T-helper 2 cell treated with Interferon-gamma antibody and Interleukin-4, amounts not matched to agents 5 μg/mL and 100 μg/mL, for 36 hours (primary cell): ENCODE measurements around the gene NPL.

Experiments used
- DNase-seq: peaks from one replicate; pipeline ENCODE4 v3.0.0; 2021; ENCODE audit warnings: low spot score
- H3K27ac Mint-ChIP-seq: one replicate; pipeline ENCODE4 v1.8.0; 2021; ENCODE audit warnings: mild to moderate bottlenecking, mixed read lengths
- H3K27me3 Mint-ChIP-seq: one replicate; pipeline ENCODE4 v1.8.0; 2021; ENCODE audit warnings: low read depth, mixed read lengths
- H3K36me3 Mint-ChIP-seq: one replicate; pipeline ENCODE4 v1.8.0; 2021; ENCODE audit warnings: low read depth, mixed read lengths
- H3K4me1 Mint-ChIP-seq: one replicate; pipeline ENCODE4 v1.8.0; 2021; ENCODE audit warnings: low read depth, mixed read lengths
- H3K4me3 Mint-ChIP-seq: one replicate; pipeline ENCODE4 v1.8.0; 2022; ENCODE audit warnings: mild to moderate bottlenecking, moderate library complexity, mixed read lengths
- H3K9me3 Mint-ChIP-seq: one replicate; pipeline ENCODE4 v1.8.0; 2021; ENCODE audit warnings: mixed read lengths

The NPL gene

DNA sequence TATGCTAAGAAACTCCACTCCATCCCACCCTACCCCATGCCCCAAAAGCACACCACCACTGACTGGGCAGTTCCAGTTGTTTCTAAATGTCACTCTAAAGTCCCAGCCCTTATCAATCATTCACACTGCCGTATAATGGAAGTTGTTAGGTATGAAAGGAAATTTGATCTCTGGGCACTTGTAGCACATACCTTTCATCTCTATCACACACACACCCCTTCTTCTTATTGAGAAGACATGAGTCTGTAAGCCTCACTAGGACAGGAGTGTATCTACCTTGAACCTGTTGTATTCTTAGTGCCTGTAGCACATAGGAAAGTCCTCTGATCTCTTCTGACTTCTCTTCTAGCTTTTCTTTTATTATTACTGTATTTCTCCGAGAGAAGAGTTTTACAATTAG lies 27.3 kb downstream of the NPL start:
- no peak overlapping the region for H3K27ac Mint-ChIP-seq
- no peaks in the 10 kb centered on the region for H3K9me3 Mint-ChIP-seq
- DNase-seq, result no peak
- no peaks in the 10 kb centered on the region for H3K36me3 Mint-ChIP-seq
- H3K4me1 Mint-ChIP-seq, result no peaks in the 10 kb centered on the region
- no peak overlapping the region for H3K4me3 Mint-ChIP-seq
- no peaks in the 10 kb centered on the region for H3K27me3 Mint-ChIP-seq

DNA sequence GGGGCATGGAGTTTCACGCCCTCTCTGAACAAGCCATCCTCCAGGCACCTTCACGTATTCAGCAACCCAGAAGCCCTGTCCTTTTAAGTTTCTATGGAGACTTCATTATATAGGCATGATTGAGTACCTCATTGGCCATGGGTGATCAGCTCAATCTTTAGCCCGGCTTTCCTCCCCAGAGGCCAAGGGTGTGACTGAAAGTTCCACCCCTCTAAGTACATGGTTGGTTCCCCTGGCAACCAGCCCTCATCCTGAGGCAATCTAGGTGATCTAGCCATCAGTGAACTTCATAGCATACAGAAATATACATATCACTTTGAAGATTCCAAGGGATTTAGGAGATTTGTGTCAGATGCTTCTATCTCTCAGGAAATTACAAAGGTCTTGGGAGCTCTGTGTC lies 28.2 kb downstream of the NPL start:
- Mint-ChIP-seq H3K4me1 (no peaks in the 10 kb centered on the region), H3K36me3 (no peaks in the 10 kb centered on the region), H3K27ac (no peak overlapping the region), H3K4me3 (no peak overlapping the region), H3K27me3 (no peaks in the 10 kb centered on the region), H3K9me3 (no peaks in the 10 kb centered on the region)
- no peak for DNase-seq

DNA sequence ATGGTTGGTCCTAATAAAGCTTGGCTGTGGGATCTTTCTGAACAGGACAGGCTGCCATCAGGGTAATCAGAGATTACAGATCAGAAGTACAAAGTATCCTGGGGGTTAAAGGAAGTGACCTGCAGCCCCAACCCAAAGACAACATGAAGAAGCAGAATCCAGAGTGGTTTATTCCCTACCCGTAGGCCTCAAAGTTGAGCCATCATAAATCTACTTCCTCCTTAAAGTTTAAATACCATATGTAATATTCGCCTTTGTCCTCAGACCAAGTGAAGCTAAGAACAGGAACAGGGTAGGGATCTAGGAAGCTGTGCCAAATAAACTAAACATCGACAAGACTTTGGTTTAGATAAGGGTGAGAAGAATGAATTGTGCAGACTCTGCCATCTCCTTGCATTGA lies 33.6 kb downstream of the NPL start:
- Mint-ChIP-seq H3K9me3 (no peaks in the 10 kb centered on the region), H3K4me1 (no peaks in the 10 kb centered on the region), H3K36me3 (no peaks in the 10 kb centered on the region), H3K27me3 (peaks cover 3% of the 10 kb centered on the region), H3K4me3 (no peak overlapping the region), H3K27ac (no peak overlapping the region)
- no peak for DNase-seq

DNA sequence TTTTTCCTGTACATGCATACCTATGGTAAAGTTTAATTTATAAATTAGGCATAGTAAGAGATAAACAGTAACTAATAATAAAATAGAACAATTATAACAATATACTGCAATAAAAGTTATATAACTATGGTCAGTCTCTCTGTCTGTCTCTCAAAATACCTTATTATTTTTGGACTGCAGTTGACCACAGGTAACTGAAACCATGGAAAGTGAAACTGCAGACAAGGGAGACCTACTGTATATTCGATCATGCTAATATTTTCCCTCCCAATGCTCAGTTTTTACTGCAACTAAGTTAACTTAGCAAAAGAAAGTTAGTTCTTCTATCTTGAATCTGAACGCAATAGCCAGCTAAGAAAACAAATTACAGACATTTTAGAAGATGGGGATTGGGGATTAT lies 37.3 kb downstream of the NPL start:
- H3K27me3 Mint-ChIP-seq, result peaks cover 15% of the 10 kb centered on the region
- no peaks in the 10 kb centered on the region for H3K36me3 Mint-ChIP-seq
- H3K4me3 Mint-ChIP-seq, result no peak overlapping the region
- H3K27ac Mint-ChIP-seq, result no peak overlapping the region
- no peaks in the 10 kb centered on the region for H3K4me1 Mint-ChIP-seq
- DNase-seq, result no peak
- H3K9me3 Mint-ChIP-seq, result no peaks in the 10 kb centered on the region

DNA sequence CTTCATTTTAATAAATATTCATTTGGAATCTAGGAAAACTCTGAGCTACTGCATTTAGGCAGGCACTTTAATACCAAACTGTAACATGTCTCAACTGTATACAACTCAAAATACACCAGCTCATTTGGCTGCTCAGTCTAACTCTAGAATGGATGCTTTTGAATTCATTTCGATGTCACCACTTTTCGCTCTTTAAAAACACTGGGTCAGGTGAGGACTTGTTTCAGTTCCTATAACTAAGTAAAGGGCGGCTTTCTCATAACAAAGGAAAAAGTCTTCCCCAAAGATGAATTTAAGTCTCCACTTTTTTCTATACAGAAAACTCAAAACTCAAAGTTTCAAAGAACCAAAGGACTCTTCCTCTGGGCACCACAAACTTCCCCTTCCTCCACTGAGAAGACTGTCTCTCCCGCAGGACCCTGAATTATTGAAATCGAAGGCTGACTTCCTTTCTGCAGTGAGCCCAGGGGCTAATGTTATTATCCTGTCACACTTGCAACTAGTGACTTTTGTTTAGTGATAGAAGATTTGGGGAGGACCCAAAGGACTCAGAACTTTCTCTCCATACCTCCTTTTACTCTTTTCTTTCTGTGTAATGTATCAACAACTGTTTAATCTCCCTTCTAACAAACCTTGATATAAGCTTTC lies 39.8 kb downstream of the NPL start:
- H3K36me3 Mint-ChIP-seq, result no peaks in the 10 kb centered on the region

DNA sequence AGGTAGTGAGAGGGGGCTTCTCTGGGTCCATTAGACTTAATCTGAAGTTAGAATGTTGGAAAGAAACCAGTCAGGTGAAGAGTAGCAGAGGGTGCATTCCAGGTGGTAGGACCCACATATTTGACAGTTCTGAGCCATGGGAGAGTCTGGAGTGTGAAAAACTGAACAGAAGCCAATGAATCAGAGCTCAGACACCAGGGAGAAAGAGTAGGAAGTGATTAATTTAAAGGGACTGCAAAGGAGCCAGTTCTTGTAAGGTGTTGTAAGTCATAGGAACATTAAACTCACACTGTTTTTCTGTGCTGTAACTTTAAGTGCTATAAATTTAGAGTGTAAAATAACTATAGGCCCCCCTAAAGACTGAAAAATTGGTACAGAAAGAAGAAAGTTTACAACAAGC lies 43.7 kb downstream of the NPL start:
- no peak for DNase-seq
- Mint-ChIP-seq H3K9me3 (no peaks in the 10 kb centered on the region), H3K27me3 (peaks cover 16% of the 10 kb centered on the region), H3K4me1 (peaks cover 5% of the 10 kb centered on the region), H3K36me3 (no peaks in the 10 kb centered on the region), H3K27ac (no peak overlapping the region), H3K4me3 (no peak overlapping the region)

More for the DNA sequence above, 39.8 kb downstream of the NPL start:
- Mint-ChIP-seq H3K4me3 (no peak overlapping the region), H3K27me3 (peaks cover 18% of the 10 kb centered on the region), H3K9me3 (no peaks in the 10 kb centered on the region), H3K27ac (no peak overlapping the region), H3K4me1 (peaks cover 2% of the 10 kb centered on the region)
- DNase-seq, result no peak

DNA sequence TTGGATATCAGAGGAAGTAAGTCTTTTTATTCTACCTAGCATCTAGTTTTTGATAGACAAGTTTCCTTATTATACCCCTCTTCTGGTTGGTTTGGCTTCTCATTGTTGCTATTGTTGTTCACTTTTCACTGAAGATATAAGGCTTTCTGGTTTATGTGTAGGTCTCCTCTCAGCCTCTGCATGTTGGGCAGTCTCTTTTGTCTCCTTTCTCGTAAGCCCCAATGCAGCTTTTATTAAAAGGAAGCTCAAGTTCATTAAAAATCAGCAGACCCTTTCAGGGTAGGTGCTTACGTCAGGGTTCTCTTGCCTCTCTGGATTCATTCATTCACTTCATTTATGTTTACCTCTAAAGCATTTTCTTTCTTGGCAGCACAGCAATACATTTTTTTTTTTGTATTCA lies 44.8 kb downstream of the NPL start:
- H3K27me3 Mint-ChIP-seq, result peaks cover 11% of the 10 kb centered on the region
- H3K4me3 Mint-ChIP-seq, result no peak overlapping the region
- no peaks in the 10 kb centered on the region for H3K36me3 Mint-ChIP-seq
- H3K27ac Mint-ChIP-seq, result no peak overlapping the region
- no peak for DNase-seq
- no peaks in the 10 kb centered on the region for H3K9me3 Mint-ChIP-seq
- H3K4me1 Mint-ChIP-seq, result peaks cover 9% of the 10 kb centered on the region

DNA sequence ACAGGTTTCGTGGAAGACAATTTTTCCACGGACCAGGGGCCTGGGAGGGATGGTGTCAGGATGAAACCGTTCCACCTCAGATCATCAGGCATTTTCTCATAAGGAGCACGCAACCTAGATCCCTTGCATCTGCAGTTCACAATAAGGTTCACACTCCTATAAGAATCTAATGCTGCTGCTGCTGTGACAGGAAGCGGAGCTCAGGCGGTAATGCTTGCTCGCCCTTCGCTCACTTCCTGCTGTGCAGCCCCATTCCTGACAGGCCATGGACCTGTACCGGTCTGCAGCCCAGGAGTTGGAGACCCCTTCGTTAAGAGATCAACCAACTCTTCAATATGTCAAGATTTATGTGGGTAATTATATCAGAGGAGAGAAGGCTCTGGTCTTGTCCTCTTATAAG lies 46.2 kb downstream of the NPL start:
- no peak overlapping the region for H3K4me3 Mint-ChIP-seq
- no peak for DNase-seq
- H3K27ac Mint-ChIP-seq, result no peak overlapping the region
- H3K4me1 Mint-ChIP-seq, result peaks cover 15% of the 10 kb centered on the region
- H3K36me3 Mint-ChIP-seq, result peaks cover 10% of the 10 kb centered on the region
- peaks cover 5% of the 10 kb centered on the region for H3K27me3 Mint-ChIP-seq
- H3K9me3 Mint-ChIP-seq, result no peaks in the 10 kb centered on the region

DNA sequence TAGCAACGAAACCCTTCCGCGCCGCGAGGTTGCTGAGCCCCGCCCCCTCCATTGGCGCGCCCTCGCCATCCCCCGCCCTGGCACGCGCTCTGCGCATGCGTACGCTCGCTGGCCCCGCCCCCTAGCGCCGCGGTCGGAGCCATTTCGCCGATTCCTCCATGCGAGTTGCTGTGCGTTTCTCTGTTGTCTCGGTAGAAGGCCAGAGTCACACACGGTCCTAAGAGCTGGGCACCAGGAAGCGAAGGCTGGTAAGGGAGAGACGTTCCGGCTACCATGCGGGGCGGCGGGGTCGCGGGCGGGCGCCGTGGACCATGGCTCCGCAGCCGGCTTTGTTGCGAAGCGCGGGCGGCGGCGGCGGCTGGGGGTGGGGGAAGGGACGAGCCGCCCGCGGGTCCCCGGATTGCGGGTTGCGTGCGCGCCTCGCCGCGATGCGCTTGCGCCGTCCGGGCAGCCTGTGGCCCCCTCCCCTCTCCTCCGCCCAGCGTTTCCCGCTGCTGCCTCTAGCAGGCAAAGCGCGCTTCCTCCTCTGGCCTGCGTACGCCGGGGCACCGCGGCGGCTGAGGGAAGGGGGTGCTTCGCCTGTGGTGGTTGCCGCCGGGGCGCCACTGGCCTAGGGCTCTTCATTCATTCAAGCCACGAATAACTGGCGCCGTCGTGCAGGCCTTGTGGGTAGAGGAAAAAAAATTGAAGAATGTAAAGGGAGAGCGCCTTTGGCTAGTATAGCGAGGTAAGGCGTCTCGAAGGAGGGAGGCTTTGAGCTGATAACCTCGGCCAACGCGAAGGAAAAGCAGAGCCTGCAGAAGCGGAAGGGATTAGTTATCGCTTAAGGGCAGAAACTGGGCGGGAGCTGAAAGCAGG lies 49.9 kb downstream of the NPL start, which contains the start of gene DHX9:
Gene DHX9 (plus strand): TSS at position 139 of the 858 bp plus-strand sequence. CDS start 3,220 bp downstream, outside the sequence.
- Mint-ChIP-seq H3K9me3 (no peaks in the 10 kb centered on the region), H3K36me3 (peaks cover 40% of the 10 kb centered on the region), H3K27me3 (peaks cover 2% of the 10 kb centered on the region), H3K27ac (peak within 1 kb of the TSS; percentile 95), H3K4me3 (peak within 1 kb of the TSS; percentile 96), H3K4me1 (peaks cover 38% of the 10 kb centered on the region)
- peak; percentile 93 for DNase-seq

DNA sequence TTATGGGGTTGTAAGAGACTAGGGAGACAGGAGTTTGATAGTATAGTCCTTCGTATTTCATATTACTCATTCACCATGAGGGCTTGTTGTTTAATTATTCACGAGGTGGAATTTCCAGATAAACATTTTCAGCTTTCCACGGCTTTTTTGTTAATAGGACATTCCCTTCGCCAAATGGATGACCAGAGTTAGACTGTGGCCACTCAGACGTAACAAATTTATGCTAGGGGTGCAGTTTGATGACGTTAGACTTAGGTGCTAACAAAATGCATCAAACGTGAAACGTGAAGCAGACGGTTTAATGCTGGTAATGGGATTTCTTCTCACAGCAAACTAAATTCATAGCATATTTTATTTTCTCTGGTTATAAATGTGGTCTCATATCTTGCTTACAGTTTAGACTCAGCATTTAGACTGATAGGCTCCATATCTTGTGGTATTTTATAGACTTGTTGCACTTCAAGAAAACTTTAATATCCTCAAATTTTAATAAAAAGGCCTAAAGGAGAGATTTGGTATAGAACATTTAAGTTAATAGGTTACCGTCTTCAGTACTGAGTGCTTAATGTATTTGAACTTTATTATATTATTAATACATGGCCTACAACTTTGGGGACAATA lies 51.9 kb downstream of the NPL start:
- peaks cover 44% of the 10 kb centered on the region for H3K4me1 Mint-ChIP-seq
- peaks cover 53% of the 10 kb centered on the region for H3K36me3 Mint-ChIP-seq
- H3K4me3 Mint-ChIP-seq, result peak overlapping the region; percentile 96
- no peaks in the 10 kb centered on the region for H3K27me3 Mint-ChIP-seq
- DNase-seq, result no peak
- no peaks in the 10 kb centered on the region for H3K9me3 Mint-ChIP-seq
- H3K27ac Mint-ChIP-seq, result peak overlapping the region; percentile 95

DNA sequence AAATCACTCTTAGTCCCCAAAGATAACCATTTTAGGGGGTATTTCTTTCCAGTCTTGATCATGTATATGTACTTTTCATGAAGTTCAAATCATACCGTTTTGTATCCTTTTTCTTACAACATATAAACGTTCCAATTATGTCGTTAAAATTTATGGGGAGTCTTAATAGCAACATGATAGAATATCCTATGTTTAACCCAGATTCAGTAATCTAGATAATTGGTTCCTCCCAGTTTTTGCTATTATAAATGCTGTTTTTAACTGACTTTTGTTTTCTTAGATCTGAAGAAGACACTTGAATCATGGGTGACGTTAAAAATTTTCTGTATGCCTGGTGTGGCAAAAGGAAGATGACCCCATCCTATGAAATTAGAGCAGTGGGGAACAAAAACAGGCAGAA lies 52.7 kb downstream of the NPL start:
- no peak for DNase-seq
- Mint-ChIP-seq H3K4me1 (peaks cover 51% of the 10 kb centered on the region), H3K27ac (peak overlapping the region; percentile 65), H3K4me3 (peak overlapping the region; percentile 96), H3K9me3 (no peaks in the 10 kb centered on the region), H3K36me3 (peaks cover 61% of the 10 kb centered on the region), H3K27me3 (no peaks in the 10 kb centered on the region)

DNA sequence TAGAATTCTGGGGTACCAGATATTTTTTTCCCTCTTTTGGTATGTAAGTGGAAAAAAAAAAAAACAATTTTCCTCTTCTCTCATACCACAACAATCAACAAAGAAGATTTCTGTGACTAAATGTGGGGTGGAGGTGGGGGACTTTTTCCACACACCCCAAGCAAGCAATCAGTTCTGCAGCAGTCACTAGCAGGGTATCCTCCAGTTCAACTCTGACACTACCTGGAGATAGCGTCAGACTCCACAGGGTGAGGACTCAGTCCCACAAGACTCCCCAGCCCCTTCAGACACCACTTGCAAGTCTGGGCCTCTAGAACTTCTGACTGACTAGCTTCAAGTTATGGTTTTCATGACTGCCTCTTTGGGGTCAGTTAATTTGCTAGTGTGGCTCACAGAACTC lies 55.8 kb downstream of the NPL start:
- peak overlapping the region; percentile 8 for H3K27ac Mint-ChIP-seq

DNA sequence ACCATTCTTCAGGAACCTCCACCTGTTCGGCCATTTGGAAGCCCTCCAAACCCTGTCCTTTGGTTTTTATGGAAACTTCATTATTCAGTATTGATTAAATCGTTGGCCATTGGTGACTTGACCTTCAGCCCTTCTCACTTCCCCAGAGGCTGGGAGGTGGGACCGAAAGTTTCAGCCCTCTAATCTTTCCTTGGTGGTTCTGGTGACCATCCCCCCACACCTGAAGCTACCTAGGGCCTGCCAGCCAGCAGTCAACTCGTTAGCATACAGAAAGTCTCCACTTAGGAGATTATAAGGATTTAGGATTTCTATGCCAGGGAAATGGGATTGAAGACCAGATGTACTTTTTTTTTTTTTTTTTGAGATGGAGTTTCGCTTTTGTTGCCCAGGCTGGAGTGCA lies 56.3 kb downstream of the NPL start:
- no peak for DNase-seq
- H3K27me3 Mint-ChIP-seq, result no peaks in the 10 kb centered on the region
- no peak overlapping the region for H3K27ac Mint-ChIP-seq
- no peak overlapping the region for H3K4me3 Mint-ChIP-seq
- H3K36me3 Mint-ChIP-seq, result peaks cover 81% of the 10 kb centered on the region
- H3K9me3 Mint-ChIP-seq, result no peaks in the 10 kb centered on the region
- H3K4me1 Mint-ChIP-seq, result peaks cover 63% of the 10 kb centered on the region

More for the DNA sequence above, 55.8 kb downstream of the NPL start:
- H3K4me3 Mint-ChIP-seq, result peak overlapping the region; percentile 53
- DNase-seq, result no peak
- no peaks in the 10 kb centered on the region for H3K9me3 Mint-ChIP-seq
- H3K36me3 Mint-ChIP-seq, result peaks cover 82% of the 10 kb centered on the region
- H3K27me3 Mint-ChIP-seq, result no peaks in the 10 kb centered on the region
- H3K4me1 Mint-ChIP-seq, result peaks cover 65% of the 10 kb centered on the region

DNA sequence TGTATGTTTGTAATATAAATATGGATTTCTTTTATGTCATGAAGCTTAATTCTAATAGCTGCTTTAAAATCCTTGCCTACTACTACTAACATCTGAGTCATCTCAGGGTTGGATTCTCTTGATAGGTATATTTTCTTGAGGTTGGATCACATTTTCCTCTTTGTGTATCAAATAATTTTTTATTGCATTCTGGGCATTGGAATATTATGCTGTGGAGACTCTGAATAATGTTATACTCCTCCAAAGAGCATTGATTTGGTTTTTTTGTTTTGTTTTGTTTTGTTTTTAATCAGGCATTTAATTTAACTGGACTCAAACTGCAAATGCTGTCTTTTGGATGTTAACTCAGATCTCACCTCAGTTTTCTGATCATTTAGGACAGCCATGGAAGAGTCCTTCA lies 57.5 kb downstream of the NPL start:
- Mint-ChIP-seq H3K4me1 (peaks cover 52% of the 10 kb centered on the region), H3K9me3 (no peaks in the 10 kb centered on the region), H3K4me3 (no peak overlapping the region), H3K36me3 (peaks cover 79% of the 10 kb centered on the region), H3K27ac (no peak overlapping the region), H3K27me3 (no peaks in the 10 kb centered on the region)
- DNase-seq, result no peak
